ENCODE measurements around the gene CFAP73. TPM values are rescaled to one million over a fixed set of nuclear protein-coding genes. Genes with fewer than 3 reads are reported as not detected.
"Not testable (repeated sequence)": the region's sequence is repeated elsewhere in the genome, so short reads cannot be mapped to it uniquely, and the experiment has no call there.

Gene CFAP73
- total RNA-seq (2014; rRNA removed; shearing (Covaris generic)) = 0.61 and 0.78 TPM in 2 replicates

DNA sequence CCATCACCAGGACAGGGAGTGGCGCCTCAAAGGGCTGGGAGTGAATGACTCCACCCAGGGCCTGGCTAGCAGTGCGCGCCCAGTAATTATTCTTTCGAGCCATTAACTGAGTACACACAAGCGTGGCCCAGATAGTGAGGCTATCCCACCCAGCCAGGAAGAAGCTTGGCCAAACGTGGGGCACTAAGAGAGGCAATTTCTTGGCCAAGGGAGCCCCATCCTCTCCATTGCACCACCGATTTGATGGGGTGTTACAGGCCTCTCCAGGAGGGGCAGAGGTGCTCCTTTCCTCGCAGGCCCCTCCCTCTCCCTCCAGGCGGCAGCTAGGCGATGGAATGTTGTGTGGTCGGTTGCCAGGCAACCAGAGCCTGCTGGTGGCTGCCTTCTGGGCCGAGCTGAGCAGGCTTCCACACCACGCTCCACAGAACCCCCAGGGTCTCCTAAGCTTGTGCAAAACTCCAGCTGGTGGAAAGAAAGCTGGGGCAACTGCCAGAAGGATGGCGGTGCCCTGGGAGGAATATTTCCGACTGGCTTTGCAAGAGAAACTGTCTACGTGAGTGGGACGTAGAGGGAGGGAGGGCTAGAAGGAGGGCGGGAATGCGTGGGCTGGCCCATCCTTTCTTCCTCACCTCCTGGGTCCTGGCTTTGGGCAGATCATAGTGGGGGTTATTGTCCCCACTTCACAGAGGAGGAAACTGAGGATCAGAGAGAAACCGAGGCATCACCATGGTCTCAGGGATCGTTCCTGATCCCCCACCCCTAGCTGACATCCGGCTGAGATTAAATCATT, at the start of gene CFAP73:
TSS of gene CFAP73 (plus strand) at position 364 of the 790 bp plus-strand sequence. CDS start at position 498, 134 bp downstream.
- DNase-seq (ENCODE audit: low spot score) = peak; percentile 96

DNA sequence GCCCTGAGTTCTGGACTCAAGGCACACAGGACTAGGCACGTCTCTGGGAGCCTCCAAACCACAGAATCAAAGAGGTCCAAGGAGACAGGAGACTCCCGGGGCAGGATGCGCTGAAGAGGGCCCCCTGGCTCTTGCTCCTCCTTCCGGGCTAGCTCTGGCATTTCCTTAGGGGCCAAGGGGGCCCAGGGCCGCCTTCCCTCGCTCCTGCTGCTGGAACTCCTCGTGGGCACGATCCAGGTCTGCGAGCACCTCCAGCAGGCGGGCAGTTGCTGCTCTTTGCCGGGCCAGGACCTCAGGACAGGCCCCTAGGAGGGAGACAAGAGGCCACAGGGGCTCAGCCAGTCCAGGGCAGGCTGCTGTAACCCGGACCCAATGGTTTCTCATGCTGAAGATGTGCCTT, 49.8 kb upstream of the CFAP73 start:
- no peak for DNase-seq (ENCODE audit: low spot score)

DNA sequence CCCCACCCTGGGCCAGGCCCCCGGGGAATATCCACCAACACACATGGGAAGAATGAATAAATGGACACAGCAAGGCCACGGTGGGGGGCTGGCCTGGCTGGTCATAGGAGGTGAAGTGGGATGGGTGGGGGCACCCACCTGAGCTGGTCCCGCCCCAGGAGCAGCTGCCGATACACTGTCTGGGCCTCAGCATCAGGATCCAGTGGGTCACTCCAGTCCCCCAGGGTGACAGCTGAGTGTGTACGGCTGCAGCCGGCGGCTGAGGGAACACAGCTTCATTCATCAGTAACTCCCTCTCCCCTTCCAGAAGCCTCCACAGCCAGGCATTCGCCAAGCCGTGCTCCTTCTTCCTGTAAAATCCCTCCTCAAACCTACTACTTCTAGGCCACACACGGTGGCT, 47.8 kb upstream of the CFAP73 start:
- DNase-seq (ENCODE audit: low spot score) = no peak

DNA sequence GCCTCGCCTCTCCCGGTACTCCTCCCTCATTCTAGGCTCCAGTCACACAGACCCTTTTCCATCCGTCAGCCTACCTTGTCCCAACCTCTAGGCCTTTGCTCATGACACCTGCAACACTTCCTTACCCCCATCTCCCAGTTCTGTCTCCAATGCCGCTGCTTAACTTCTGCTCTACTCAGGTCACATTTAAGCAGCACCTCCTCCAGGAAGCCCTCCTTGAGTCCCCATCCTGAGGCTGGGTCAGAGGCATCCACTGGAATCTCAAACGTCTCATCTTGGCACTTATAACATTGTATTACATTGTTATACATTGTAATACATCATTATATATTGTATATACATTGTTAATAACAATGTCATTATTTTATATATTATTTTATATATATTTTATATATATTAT, 46.7 kb upstream of the CFAP73 start:
- no peak for DNase-seq (ENCODE audit: low spot score)

DNA sequence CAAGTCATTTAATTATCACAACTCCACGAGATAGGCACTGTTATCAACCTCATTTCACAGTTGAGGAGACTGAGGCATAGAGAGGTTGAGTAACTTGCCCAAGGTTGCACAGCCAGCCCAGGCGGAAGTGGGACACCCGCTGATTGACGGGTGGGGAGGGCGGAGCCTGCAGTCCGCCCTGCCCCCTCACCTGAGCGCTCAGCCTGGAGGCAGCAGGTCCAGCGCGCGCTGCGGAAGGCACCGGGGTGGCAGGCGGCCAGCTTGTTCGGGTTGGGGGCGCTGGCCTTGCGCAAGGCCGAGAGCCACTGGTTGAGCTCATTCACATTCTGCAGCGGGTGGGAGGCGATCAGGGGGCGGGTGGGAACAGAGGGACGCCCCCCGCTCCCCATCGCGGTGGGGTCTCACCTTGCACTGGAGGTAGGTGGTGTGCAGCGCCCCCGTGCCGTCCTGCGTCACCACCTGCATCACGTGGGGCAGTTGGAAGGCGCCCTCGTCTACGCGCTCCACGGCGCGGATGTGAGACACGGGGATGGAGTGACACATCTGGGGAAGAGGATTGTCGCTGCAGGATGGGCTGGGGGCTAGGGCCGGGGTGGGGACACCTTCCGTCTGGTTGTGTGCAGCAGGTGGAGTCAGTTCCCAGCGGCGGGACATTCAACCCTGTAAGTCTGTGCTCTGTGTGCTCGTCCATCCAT, 45.6 kb upstream of the CFAP73 start:
- DNase-seq (ENCODE audit: low spot score) = no peak

DNA sequence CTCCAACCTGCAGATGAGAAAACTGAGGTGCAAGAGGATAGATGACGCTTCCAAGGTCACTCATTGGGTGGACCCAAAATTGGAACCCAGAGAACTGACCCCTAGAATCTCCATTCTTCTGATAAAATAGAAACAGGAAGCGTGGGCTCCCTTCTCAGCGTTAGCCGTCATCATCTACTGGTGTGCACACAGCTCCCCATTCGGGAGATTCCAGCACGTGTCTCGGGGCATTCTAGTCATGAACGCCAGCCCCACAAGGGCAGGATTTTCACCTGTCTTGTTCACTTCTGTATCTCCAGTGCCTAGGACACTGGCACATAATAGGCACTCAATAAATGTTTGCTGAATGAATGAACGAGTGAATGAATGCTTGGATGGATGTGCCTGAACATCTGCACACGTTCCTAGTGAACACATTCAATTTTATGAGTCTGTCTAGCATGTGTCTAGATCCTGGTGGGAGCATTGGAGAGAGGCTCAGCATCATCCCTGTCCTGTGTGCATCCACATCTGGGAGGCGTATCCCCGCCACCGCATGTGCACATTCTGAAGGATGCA, 44.5 kb upstream of the CFAP73 start:
- DNase-seq (ENCODE audit: low spot score) = no peak

DNA sequence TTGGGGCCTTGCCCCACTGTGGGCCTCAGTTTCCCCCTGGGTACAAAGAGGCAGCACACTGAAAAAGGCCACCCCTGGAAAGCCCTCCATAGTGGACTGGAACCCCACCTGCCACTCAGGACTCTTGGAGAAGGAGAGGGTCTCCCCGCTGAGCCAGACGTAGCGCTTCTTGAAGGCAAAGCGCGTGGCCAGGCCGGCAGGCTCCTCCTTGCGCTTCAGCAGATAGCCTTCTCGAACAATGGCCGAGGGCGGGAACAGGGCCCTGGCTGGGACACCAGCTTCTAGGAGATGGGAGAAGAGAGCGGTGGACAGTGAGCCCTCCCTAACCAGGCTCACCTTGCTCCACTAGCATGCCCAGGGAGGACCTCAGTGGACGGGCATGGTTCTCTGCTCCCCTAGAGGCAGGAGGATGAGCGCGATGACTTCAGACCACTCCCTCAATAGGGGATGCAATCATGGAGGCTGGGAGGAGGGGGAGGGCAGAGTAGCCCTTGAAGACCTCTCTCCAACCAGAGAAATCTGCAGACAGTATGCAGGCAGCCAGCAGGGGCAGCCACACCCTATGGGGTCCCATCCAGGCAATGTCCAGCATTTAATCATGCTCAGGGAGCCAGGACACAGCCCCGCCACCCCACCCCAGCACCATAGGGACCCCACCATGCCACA, 43.8 kb upstream of the CFAP73 start:
- no peak for DNase-seq (ENCODE audit: low spot score)

DNA sequence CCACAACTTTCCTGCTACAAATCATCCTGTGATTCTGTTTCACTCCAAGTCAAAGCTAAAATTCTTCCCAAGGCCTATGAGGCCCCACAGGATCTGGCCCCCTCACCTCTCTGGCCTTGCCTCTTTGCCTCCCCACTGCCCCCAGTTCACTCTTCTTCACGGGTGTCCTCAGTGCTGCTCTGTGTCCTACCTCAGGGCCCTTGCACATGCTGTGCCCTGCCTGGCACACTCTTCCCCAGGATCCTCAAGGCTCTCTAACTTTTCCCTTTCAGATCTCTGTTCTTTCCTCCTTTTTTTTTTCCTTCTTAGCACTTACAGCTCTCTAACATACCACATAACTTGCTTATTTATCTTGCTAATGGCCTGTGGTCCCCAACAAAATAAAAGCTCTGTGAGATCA, 43.2 kb upstream of the CFAP73 start:
- DNase-seq (ENCODE audit: low spot score) = no peak

DNA sequence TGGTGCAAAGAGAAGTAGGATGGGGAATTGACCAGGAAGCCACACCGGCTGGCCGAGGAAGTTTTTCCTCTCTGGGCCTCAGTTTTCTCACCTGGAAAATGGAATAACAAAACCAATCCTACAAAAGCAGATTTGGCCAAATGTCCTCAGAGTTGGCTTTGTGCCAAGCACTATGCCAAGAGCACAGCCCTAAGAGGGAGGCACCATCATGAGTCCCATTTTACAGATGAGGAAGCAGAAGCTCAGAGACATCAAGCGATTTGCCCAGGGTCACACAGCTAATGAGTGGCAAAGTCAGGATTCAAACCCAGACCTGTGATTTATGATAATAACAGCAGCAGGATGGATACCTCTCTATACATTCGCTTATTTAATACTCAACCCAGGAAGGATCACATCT, 41.2 kb upstream of the CFAP73 start:
- no peak for DNase-seq (ENCODE audit: low spot score)

DNA sequence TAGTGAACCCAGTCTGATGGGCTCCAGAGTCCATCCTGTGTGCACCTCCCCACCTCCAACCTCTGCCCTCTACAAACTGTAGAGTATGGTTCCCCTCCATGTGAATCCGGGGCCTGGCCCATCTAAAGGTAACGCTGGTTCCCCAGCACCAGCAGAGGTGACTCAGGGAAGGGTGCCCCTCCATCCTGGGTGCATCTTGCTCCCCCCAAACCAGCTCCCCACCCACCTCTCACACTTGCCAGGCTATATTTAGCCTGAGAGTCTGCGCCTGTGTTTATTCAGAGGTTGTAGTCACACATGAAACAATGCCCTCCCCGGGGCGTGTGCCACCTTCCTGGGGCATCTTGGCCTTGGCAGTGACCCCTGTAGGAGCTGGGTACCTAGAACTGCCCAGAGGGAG, 40.2 kb upstream of the CFAP73 start:
- no peak for DNase-seq (ENCODE audit: low spot score)

DNA sequence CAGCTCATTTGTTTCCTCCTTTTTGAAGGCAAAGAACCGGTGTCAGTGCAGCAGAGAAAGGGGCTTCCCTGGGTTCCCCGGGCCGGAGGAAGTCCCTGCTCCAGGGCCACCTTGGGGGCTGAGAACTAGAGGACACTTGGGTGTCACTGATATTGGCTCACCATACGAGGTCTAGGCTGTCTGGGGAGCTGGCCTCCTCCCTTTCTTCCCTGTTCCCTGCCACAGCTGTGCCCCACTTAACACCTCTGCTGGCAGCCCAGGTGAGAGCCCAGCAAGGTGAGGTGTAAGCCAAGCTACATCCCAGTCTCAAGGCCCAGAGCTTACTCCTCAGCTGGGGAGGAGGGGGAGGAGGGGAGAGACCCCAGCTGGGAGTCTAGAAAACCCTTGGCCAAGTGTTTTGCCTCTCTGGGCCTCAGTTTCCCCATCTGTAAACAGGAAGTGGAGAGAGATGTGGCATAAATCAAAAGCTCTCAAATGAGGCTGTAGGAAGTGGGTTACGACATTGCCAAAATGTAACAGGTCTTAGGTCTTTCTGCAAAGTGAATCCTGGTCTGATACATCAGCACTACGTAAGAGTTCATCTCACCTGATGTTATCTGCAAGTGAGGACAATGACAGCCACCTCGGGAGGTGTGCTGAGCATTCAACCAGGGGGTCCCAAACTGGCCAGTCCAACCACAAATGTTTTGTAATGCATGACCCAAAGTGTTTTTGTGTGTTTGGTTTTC, 39.5 kb upstream of the CFAP73 start:
- no peak for DNase-seq (ENCODE audit: low spot score)

DNA sequence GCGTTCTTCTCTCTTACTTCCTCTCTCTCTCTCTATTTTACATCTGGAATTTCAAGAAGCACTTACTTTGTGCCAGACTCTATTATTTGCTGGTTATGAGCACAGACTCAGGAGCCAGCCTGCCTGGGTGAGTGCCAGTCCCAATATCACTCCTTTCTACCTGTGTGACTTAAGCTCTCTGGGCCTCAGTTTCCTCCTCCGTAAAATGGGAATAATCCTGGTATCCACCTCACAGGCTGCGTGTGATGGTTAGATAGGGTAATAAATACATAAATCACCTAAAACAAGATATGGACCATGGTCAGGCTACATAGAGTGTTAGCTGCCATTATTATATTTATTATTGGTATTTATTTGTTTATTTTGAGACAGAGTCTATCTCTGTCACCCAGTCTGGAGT, 38.3 kb upstream of the CFAP73 start:
- no peak for DNase-seq (ENCODE audit: low spot score)

DNA sequence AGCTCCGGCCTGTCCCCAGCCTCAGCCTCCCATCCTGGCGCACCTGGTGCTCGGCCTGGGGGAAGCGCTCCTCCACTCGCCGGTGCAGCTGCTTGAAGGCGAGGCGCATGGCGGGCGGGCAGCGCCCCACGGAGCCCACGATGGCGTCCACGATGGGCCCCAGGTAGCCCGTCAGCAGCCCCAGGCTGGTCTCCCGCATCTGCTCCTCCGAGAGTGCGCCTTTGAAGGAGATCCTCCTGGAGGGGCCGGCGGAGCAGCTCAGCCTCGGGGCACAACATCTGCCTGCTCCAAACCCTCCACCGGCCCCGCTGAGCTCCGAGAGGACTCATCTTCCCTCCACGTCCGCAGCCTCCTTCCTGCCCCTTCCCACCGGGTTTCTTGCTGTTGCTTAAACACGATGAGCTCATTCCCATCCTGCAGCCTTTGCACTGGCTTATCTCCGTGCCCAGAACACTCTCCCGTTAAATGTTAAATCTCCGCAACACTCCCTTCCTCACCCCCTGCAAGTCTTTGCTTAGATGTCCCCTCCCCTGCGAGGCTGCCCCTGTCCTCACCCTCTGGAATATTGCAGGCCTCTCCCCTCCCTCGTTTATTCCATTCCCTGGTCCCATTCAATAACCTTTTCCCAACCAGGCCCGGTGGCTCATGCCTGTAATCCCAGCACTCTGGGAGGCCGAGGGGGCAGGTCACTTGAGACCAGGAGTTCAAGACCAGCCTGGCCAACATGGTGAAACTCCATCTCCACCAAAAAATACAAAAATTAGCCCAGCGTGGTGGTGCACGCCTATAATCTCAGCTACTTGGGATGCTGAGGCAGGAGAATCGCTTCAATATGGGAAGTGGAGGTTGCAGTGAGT, 37.3 kb upstream of the CFAP73 start:
- DNase-seq (ENCODE audit: low spot score) = no peak

DNA sequence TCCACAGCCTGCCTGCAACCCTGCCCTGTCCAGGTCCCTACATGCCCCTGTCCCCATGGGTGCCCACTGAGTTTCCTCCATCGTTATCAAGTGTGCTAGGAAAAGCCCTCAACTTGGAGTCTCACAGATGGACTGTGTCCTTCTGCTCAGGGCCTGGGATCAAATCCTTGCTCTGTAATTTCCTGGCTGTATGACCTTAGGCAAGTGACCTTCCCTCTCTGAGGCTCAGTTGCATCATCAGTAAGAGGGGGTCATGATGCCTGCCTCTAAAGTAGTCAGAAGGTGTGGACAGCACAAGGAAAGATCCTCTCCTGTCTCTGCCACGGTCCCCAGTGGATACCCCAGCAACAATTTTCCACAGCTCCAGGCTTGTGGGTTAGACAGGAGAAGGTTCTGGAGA, 36.1 kb upstream of the CFAP73 start:
- no peak for DNase-seq (ENCODE audit: low spot score)

DNA sequence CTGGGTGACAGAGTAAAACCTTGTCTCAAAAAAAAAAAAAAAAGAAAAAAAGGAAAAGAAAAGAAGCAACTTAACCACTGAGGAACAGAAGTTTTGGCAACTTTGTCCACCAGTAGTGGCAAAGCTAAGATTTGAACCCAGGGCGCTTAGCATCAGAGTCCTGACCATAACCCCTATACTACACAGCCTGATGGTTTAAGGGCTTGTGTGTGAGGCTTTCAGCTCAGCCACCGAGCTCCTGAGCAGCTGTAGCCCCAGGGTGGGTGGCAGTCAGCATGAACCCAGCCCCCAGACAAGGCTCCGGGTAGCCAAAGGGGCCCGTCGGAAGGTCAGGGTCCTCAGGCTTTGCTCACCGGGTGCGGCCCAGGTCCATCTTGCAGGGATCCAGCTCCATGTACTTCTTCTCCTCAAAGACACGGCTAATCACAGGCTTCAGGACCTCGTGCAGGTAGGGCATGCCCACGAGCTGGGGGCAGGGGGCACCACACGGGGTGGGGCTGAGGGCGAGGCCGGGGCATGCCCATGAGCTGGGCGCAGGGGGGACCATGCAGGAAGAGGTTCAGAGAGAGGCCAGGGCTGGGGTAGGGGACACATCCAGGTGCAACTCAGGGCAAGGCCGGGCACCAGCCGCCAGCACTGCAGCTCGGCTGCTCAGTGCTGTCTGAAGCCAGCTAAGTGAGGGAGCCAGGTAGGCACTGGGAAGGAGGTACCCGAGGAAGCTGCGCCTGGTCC, 34.9 kb upstream of the CFAP73 start:
- no peak for DNase-seq (ENCODE audit: low spot score)

DNA sequence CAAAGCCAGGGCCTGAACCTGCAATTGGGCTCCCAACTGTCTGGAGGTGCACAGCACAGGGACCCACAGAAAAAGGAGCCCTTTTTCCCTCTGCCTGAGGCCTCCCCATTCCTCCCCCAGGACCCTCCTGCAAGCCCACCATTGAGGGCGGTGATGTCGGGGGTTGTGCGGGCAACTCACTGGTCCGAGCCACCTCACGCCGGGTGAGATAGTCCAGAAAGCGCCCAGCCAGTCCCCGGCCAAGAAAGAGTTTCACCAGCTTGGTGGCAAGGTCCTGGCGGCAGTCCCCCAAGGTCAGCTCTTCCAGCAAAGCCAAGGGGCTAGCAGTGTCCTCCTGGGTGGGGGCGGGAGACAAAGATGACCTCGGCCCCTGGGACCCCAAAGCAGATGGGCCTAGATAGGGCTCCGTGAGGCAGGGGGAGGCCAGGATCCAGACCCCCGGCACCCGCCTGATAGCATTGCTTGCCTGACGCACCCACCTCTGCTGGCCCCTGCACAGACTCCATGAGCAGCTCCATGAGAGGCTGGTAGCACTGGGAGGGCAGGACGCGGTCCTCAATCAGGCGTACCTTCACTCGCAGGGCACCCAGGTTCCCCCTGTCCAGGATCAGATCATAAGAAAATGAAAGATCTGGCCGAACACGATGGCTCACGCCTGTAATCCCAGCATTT, 33.9 kb upstream of the CFAP73 start:
- DNase-seq (ENCODE audit: low spot score) = no peak

DNA sequence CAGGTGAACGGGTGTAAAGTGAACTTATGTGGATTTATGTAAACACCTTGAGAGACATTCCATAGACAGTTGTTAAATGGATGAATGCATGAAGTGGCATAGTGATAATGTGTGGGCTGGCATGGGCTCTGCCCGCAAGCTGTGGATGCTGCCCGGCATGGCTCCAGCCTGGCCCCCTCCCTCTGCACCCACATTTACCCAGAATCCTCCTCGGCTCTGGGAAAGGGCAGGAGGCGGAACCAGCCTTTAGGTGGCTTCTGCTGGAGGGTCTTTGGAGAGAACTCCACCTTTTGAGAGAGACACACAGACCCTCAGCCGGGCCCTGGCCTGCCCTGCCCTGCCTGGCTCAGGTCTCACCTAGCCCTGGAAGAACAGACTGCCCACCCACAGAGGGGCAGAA, 32.6 kb upstream of the CFAP73 start:
- no peak for DNase-seq (ENCODE audit: low spot score)

DNA sequence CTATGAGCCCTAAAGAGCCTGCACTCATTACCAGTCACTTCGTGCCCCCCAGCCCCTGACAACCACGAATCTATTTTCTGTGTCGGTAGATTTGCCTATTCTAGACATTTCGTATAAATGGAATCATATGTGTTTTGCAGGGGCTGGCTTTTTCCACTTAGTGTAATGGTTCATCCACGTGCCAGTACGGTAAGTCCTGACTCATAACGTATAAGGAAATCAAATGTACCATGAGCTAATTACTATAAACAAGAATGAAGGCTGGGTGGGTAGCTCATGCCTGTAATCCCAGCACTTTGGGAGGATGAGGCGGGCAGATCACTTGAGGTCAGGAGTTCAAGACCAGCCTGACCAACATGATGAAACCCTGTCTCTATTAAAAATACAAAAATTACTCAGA, 31.8 kb upstream of the CFAP73 start:
- not testable (repeated sequence) for DNase-seq (ENCODE audit: low spot score)

DNA sequence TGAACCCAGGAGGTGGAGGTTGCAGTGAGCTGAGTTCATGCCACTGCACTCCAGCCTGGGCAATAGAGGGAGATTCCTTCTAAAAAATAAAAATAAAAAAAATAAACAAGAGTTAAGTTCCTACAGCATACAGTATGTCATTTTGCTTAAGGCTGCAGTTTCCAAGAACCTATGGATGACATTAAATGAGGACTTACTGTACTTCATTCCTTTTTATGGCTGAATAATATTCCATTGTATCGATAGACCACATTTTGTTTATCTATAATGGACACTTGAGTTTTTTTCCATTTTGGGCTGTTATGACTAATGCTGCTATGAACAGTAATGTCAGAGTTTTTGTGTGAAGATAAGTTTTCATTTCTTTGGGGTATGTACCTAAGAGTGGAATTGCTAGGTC, 31.4 kb upstream of the CFAP73 start:
- no peak for DNase-seq (ENCODE audit: low spot score)

Measured in HT-29 (cell line).